A673 (cell line): ENCODE data around the gene CBX7. TPM values are rescaled to one million over a fixed set of nuclear protein-coding genes. Genes with fewer than 3 reads are reported as not detected.

Experiments used
- BruUV-seq: library from RNA; stranded (reverse); fragments of 400-500 nt; replicated peaks from 2 replicates; lab custom pipeline; 2021; lab: Mats Ljungman, UMichigan
- CTCF ChIA-PET: fragments of 300-600 bp; sonication (Branson Sonifier 250); formaldehyde crosslinking; loops from one replicate; lab custom pipeline; 2022; ENCODE audit warnings: antibody characterized with exemption; lab: Charles Lee
- POLR2A ChIA-PET: fragments of 300-600 bp; sonication (Branson Sonifier 250); formaldehyde crosslinking; loops from one replicate; lab custom pipeline; 2022; ENCODE audit warnings: antibody characterized with exemption; ENCODE audit not compliant: low non-redundant PET; lab: Charles Lee
- DNase-seq: peaks from one replicate; pipeline ENCODE4 v3.0.0-alpha.2; 2015; ENCODE audit warnings: low spot score
- H3K27ac ChIP-seq: fragments of 200-600 bp; sonication (generic); 2 replicates; pipeline ENCODE4 v1.5.1; 2016; ENCODE audit warnings: mixed run types, low read depth, mild to moderate bottlenecking, mixed read lengths, antibody characterized with exemption, low read length; ENCODE audit not compliant: poor library complexity, severe bottlenecking
- H3K27me3 ChIP-seq: fragments of 200-600 bp; sonication (generic); replicated peaks from 2 replicates; pipeline ENCODE4 v1.6.1; 2017; ENCODE audit warnings: mixed run types, low read depth, mild to moderate bottlenecking, mixed read lengths, antibody characterized with exemption, low read length; ENCODE audit not compliant: insufficient read depth, poor library complexity
- H3K36me3 ChIP-seq: fragments of 200-600 bp; sonication (generic); 2 replicates; pipeline ENCODE4 v1.6.1; 2016; ENCODE audit warnings: mixed run types, mild to moderate bottlenecking, mixed read lengths, antibody characterized with exemption, low read length; ENCODE audit not compliant: insufficient read depth, poor library complexity, severe bottlenecking
- H3K4me1 ChIP-seq: fragments of 200-600 bp; sonication (generic); 2 replicates; pipeline ENCODE4 v1.6.1; 2017; ENCODE audit warnings: mixed run types, mild to moderate bottlenecking, mixed read lengths, antibody characterized with exemption, low read length; ENCODE audit not compliant: insufficient read depth, poor library complexity, severe bottlenecking
- H3K4me3 ChIP-seq: fragments of 200-600 bp; sonication (generic); 2 replicates; pipeline ENCODE4 v1.5.1; 2016; ENCODE audit warnings: low read depth, mixed run types, mild to moderate bottlenecking, mixed read lengths, low read length; ENCODE audit not compliant: poor library complexity, severe bottlenecking
- H3K9me3 ChIP-seq: fragments of 200-600 bp; sonication (generic); 2 replicates; pipeline ENCODE4 v1.6.1; 2016; ENCODE audit warnings: mixed run types, low read depth, mild to moderate bottlenecking, mixed read lengths, antibody characterized with exemption, low read length; ENCODE audit not compliant: poor library complexity, severe bottlenecking
- CTCF ChIP-seq: fragments of 300-800, 200-600 bp; sonication (generic); conservative IDR thresholded peaks from 2 replicates; pipeline ENCODE4 v1.5.1; 2017; ENCODE audit warnings: low read depth, mild to moderate bottlenecking, antibody characterized with exemption, low read length, moderate library complexity, mixed read lengths
- EZH2 ChIP-seq: fragments of 200-600 bp; sonication (generic); IDR thresholded peaks from 2 replicates; pipeline ENCODE4 v1.6.1; 2017; ENCODE audit warnings: borderline replicate concordance, low read depth, mild to moderate bottlenecking, mixed read lengths, antibody characterized with exemption, low read length; ENCODE audit not compliant: poor library complexity, severe bottlenecking
- intact Hi-C: fragments of 100-400 bp; cut with micrococcal nuclease; formaldehyde crosslinking; loops from one replicate; pipeline ENCODE4 v1.10.0; 2022; ENCODE audit not compliant: unreplicated experiment
- total RNA-seq: library from RNA; stranded (reverse); gene quantifications from 2 replicates; pipeline ENCODE4 v1.2.3, GENCODE V29; 2021

Gene CBX7
- total RNA-seq, 1 experiment from 2014 or later: 2.8 TPM

GRCh38 chr22:39130152-39130704, 22.3 kb downstream of the CBX7 start:
- Histone ChIP-seq H3K9me3 (no peaks in the 10 kb centered on the region), H3K36me3 (no peaks in the 10 kb centered on the region), H3K27ac (no peak overlapping the region), H3K27me3 (no peaks in the 10 kb centered on the region), H3K4me1 (no peaks in the 10 kb centered on the region), H3K4me3 (no peak overlapping the region)
- intact Hi-C loops: no loop called here
- TF ChIP-seq EZH2: no peak
- TF ChIP-seq CTCF: no peak
- ChIA-PET CTCF (no interaction called here), POLR2A (no interaction called here)
- no TSS peak for BruUV-seq
- DNase-seq: no peak

GRCh38 chr22:39129746-39130145, 22.7 kb downstream of the CBX7 start:
- H3K27me3 ChIP-seq: no peaks in the 10 kb centered on the region
- TF ChIP-seq EZH2 (no peak), CTCF (no peak)
- no peak for DNase-seq
- no peak overlapping the region for H3K27ac ChIP-seq
- H3K9me3 ChIP-seq: no peaks in the 10 kb centered on the region
- no peaks in the 10 kb centered on the region for H3K36me3 ChIP-seq
- no TSS peak for BruUV-seq
- no peaks in the 10 kb centered on the region for H3K4me1 ChIP-seq
- H3K4me3 ChIP-seq: no peak overlapping the region
- intact Hi-C loops: no loop called here
- ChIA-PET CTCF (no interaction called here), POLR2A (no interaction called here)

GRCh38 chr22:39129081-39129480, 23.4 kb downstream of the CBX7 start:
- H3K27ac ChIP-seq: no peak overlapping the region
- H3K4me3 ChIP-seq: no peak overlapping the region
- no TSS peak for BruUV-seq
- CTCF ChIA-PET: no interaction called here
- DNase-seq: no peak
- H3K27me3 ChIP-seq: no peaks in the 10 kb centered on the region
- no peaks in the 10 kb centered on the region for H3K36me3 ChIP-seq
- H3K9me3 ChIP-seq: no peaks in the 10 kb centered on the region
- POLR2A ChIA-PET: interaction anchor here (0.7 kb wide), 1 partner anchor 191 kb away, joined by 4 read pairs; no protein-coding TSS in a partner anchor
- no peaks in the 10 kb centered on the region for H3K4me1 ChIP-seq
- TF ChIP-seq CTCF (no peak), EZH2 (no peak)
- intact Hi-C loops: no loop called here
